IMR-90 (cell line): ENCODE measurements around the gene GABRB3.

ENCODE experiments used
- CTCF ChIP-seq: conservative IDR thresholded peaks from 2 replicates; pipeline ENCODE4 v1.5.1; 2012; ENCODE audit warnings: mild to moderate bottlenecking, low read depth, low read length, improper control_type of control experiment
- POLR2A ChIP-seq: IDR thresholded peaks from 2 replicates; pipeline ENCODE4 v1.6.1; 2012; ENCODE audit warnings: mild to moderate bottlenecking, low read depth, low read length
- SMC3 ChIP-seq: fragments of 150-350 bp; IDR thresholded peaks from 2 replicates; pipeline ENCODE4 v1.6.1; 2016; ENCODE audit warnings: low read depth, mild to moderate bottlenecking, antibody characterized with exemption, low read length, moderate library complexity
- USF2 ChIP-seq: fragments of 150-350 bp; IDR thresholded peaks from 2 replicates; pipeline ENCODE4 v1.6.1; 2017; ENCODE audit warnings: mild to moderate bottlenecking, antibody characterized with exemption, low read length, low read depth

- TF ChIP-seq CTCF: no peak
- no peak for TF ChIP-seq USF2
- no peak for TF ChIP-seq POLR2A
- no peak for TF ChIP-seq SMC3
These were observed 268.9 kb downstream of the GABRB3 start for GRCh38 chr15:26504009-26504408.
